NCI-H2171 (cell line): ENCODE data around the gene NUDT8.
"Not testable (repeated sequence)": the region's sequence is repeated elsewhere in the genome, so short reads cannot be mapped to it uniquely, and the experiment has no call there.

ENCODE experiments used
- DNase-seq: peaks from one replicate; lab custom pipeline; 2025; lab: John Stamatoyannopoulos, UW

NUDT8 gene

GRCh38 chr11:67593565-67593905 lies 36.2 kb downstream of the NUDT8 start:
- no peak for DNase-seq

- no peak for DNase-seq
These were observed 36.7 kb downstream of the NUDT8 start for GRCh38 chr11:67592880-67593564.

DNA sequence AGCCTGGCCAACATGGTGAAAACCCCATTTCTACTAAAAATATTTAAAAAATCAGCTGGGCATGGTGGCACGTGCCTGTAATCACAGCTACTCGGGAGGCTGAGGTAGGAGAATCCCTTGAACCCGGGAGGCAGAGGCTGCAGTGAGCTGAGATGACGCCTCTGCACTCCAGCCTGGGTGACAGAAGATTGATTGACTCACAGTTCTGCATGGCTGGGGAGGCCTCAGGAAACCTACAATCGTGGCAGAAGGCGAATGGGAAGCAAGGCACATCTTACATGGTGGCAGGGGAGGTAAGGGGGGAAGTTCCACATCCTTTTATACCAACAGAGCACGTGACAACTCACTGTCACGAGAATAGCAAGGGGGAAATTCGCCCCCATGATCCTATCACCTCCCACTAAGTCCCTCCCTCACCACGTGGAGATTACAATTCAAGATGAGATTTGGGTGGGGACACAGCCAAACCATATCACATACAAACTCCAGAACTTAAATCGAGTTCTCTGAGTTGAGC lies 40.8 kb downstream of the NUDT8 start:
- not testable (repeated sequence) for DNase-seq

GRCh38 chr11:67588136-67588503 lies 41.6 kb downstream of the NUDT8 start:
- DNase-seq = no peak

DNA sequence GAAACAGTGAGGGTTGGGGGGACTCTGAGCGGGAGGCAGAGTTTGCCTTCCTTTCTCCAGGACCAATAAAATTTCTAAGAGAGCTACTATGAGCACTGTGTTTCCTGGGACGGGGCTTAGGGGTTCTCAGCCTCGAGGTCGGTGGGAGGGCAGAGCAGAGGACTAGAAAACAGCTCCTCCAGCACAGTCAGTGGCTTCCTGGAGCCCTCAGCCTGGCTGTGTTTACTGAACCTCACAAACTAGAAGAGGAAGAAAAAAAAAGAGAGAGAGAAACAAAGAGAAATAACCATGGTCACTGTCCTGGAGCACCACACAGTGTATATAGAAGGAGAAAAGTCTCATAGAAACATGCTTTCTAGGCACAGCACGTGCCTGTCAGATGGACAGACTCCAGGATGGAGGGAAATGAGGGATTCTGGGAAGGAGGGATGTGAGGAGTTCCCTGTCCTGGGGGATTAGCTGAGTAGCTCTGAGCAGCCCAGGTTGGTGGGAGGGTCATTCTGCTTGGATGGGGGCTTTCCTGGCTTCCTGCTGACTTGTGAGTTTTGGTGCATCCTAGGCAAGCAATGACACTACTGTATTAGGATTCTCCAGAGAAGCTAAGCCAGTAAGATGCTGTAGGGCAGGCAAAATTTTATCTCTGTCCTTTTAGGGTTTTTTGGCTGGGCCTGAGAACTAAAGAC lies 43.0 kb downstream of the NUDT8 start:
- DNase-seq = no peak

DNA sequence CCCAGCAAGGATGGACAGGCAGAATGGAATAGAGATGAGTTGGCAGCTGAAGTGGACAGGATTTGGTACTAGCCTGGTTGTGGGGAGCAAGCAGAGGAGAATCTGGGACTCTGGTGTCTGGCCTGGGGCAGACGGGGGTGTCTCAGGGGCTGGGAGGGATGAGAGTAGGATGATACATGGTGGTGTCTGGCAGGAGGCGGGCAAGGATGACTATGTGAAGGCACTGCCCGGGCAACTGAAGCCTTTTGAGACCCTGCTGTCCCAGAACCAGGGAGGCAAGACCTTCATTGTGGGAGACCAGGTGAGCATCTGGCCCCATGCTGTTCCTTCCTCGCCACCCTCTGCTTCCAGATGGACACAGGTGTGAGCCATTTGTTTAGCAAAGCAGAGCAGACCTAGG lies 43.8 kb downstream of the NUDT8 start:
- no peak for DNase-seq

DNA sequence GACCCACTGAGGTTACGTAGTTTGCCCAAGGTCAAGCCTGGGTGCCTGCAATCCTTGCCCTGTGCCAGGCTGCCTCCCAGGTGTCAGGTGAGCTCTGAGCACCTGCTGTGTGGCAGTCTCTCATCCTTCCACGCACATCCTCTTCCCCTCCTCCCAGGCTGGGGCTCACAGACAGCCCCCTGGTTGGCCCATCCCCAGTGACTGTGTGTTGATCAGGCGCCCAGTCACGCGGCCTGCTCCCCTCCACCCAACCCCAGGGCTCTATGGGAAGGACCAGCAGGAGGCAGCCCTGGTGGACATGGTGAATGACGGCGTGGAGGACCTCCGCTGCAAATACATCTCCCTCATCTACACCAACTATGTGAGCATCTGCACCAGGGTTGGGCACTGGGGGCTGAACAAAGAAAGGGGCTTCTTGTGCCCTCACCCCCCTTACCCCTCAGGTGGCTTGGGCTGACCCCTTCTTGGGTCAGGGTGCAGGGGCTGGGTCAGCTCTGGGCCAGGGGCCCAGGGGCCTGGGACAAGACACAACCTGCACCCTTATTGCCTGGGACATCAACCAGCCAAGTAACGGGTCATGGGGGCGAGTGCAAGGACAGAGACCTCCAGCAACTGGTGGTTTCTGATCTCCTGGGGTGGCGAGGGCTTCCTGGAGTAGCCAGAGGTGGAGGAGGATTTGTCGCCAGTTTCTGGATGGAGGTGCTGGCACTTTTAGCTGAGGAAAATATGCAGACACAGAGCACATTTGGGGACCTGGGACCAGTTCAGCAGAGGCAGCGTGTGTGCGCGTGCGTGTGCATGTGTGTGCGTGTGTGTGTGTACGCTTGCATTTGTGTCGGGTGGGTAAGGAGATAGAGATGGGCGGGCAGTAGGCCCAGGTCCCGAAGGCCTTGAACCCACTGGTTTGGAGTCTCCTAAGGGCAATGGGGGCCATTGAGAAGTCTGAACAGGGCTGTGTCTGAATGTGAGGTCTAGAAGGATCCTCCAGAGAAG lies 44.6 kb downstream of the NUDT8 start:
- DNase-seq = no peak

DNA sequence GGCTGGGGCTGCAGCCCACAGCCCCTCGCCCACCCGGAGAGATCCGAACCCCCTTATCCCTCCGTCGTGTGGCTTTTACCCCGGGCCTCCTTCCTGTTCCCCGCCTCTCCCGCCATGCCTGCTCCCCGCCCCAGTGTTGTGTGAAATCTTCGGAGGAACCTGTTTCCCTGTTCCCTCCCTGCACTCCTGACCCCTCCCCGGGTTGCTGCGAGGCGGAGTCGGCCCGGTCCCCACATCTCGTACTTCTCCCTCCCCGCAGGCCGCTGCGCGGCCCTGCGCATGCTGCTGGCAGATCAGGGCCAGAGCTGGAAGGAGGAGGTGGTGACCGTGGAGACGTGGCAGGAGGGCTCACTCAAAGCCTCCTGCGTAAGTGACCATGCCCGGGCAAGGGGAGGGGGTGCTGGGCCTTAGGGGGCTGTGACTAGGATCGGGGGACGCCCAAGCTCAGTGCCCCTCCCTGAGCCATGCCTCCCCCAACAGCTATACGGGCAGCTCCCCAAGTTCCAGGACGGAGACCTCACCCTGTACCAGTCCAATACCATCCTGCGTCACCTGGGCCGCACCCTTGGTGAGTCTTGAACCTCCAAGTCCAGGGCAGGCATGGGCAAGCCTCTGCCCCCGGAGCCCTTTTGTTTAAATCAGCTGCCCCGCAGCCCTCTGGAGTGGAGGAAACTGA lies 45.4 kb downstream of the NUDT8 start:
- no peak for DNase-seq

- DNase-seq = no peak
These were observed 46.2 kb downstream of the NUDT8 start, which contains the start of gene GSTP1 for GRCh38 chr11:67583247-67584204. Gene GSTP1, plus strand, starts transcription at chr11:67583812. Its CDS starts 32 bp downstream, at chr11:67583844.

- no peak for DNase-seq
These were observed 47.7 kb downstream of the NUDT8 start for GRCh38 chr11:67582011-67582410.

- DNase-seq = no peak
These were observed 48.3 kb downstream of the NUDT8 start for GRCh38 chr11:67581469-67581868.

DNA sequence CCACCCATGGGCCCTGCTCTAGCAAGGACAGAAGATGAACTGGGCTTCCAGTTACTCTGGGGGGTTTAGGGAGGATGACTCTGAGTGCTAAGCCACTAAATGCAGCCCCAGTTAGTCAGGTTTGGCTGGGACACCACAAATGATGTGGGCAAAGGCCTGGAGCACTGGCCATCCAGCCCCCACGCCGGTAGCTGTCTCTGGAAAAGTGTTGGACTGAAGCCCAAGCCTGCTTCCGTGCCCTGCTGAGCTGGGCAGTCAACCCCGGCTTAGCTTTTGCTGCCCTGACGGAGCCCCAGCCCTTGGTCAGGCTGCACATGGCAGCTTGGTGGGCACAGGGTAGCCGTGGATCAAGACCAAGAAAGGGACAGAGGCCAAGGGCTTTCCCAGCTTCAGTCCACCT lies 51.8 kb downstream of the NUDT8 start:
- DNase-seq = no peak
